Midbrain (tissue), 1 donor: ENCODE measurements around the gene CDH23.

Experiments
- DNase-seq: peaks from one replicate; lab custom pipeline; 2025; lab: John Stamatoyannopoulos, UW

The CDH23 gene

DNA sequence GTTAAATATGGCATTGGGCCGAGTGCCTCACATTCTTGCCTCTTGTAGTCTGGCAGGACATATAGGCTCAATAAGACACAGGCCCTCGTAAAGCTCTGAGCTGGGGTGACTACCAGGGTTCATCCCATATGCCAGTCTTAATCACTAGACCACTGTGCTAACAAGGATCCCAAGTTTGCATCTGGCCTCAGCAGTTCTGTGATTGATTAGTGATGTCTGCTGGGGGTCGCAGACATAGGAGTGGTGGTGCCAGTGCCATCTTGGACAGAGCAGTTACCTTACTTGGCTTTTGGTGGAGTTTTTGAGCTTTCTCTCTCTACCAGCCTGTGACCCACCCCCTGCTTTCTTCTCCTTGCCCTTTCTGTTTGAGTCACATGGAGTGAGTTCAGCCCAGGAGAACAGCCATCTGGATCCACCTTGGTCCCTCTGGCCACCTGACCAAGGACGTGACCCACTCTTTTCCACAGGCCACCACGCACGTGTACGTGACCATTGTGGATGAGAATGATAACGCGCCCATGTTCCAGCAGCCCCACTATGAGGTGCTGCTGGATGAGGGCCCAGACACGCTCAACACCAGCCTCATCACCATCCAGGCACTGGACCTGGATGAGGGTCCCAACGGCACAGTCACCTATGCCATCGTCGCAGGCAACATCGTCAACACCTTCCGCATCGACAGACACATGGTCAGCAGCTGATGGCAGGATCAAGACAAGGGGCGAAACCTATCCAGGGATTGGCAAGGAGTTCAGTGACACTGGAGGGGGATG is 380.7 kb downstream of the CDH23 start:
- DNase-seq: no peak

DNA sequence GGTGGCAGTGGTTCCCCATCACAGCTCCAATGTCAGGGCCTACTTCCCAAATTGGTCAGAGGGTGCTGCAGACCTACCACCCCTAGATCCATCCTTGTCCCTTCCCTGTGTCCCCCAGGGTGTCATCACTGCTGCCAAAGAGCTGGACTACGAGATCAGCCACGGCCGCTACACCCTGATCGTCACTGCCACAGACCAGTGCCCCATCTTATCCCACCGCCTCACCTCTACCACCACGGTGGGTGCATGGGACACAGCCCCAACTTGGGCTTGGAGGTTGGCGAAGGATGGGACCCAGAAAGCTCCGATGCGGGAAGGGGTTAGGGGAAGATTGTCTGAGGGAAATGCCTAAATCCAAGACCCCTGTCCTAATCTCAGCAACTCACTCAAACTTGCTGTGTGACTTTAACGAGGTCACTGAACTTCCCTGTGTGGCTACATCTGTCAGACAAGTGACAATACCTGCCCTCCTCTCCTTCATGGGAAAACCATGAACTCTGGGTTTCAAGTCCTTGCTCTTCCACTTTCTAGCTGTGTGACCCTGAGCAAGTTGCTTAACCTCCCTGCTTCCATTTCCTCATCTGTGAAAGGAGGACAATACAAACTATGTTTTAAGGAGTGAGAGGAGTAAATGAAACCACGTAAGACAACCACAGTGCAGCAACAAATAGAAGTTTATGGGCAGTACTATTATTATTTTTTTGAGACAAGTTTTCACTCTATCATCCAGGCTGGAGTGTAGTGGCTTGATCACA is 381.5 kb downstream of the CDH23 start:
- DNase-seq: no peak

DNA sequence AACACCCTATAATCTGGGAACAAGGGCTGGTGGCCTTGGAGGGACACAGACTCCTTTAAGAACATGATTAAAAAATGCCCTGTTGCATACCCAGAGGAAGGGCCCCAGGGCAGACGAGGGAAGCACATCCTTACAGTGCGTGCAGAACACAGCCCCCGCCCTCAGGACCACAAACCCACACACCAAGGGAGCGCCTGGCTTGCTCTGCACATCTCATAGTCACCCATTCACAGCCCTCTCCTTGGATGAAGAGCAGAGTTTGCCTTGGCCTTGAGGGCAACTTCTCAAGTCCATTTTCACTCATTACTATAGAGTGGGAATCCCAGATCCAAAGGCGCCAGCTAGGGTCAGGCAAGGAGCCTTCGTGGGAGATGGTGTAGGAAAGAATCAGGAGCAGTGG is 382.9 kb downstream of the CDH23 start:
- DNase-seq: no peak

DNA sequence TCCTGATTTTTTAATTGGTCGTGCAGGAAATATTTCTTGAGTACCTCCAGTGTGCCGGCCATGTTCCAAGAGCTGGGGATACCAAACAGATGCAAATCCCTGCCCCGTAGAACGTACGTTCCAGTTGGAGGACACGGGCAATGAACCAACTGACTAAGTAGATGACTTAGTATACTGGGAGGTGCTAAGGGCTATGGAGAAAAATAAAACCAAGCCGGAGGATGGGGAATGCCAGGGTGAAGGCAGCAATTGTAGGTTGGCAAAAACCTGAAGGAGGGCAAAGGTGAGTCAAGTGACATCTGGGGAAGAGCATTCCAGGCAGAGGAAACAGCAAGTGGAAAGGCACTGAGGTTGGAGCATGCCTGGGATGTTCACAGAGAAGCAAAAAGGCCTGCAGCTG is 383.4 kb downstream of the CDH23 start:
- DNase-seq: no peak

- DNase-seq: no peak
Measured at GRCh38 chr10:71780719-71781118, 384.0 kb downstream of the CDH23 start.

DNA sequence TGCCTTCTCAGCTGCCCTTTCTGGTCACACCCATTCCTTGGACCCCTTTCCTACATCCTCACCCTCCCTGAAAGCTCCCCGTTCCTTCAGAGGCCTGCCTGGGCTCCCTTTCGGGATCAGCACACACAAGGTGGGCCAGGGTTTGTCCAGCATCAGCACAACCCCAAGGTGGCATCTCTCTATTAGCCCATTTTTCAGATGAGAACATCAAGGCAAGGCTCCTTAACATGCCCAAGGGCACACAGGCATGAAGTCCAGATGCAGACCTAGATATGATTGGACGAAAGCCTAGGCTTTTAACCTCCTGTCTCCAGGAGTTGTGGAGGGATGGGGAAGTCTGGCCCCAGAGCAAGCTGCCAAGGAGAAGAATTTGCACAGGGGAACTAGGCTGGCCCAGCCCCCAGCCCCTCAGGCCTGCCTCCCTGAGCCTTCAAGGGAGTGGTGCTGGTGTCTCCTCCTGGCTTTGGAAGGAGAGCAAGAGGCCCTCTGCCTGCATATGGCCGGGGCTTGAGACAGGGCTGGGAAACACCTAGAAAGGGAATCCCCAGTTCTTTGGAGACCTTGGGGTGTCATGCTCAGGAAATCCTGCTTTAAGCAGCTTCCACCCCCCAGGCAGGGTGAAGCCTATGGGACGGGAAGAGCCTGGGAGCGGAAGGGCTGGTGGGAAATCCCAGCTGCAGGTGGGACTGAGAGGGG is 385.6 kb downstream of the CDH23 start:
- no peak for DNase-seq

DNA sequence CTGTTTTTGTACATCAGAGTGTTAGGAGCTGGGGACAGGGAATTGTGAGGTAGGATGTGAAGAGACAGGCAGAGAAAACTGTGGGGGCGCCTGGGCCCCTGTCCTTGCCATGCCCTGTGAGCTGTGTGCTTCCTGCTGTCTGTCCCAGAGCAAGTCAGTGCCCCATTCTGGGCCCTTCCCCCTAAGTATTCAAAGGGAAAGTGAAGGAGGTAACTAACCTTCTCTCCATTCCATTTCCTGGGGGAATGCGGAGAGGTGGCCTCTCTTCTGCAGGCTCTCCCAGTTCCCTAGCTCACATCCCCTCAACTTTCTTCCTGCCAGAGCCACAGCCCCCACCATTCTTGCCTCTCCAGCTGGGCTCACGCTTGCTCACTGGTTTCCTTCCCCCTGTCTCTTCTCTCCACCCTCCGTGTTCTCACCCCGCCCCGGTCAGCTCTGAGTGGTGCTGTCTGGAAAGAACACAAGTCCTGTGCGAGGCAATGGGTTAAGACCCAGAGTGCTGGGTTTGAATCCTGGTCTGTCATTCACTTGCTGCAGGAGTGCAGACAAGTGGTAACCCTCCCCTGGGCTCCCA is 386.3 kb downstream of the CDH23 start:
- no peak for DNase-seq

GRCh38 chr10:71783917-71784678 is 387.4 kb downstream of the CDH23 start:
- DNase-seq: no peak

- DNase-seq: no peak
Measured at GRCh38 chr10:71784679-71785272, 388.1 kb downstream of the CDH23 start.

DNA sequence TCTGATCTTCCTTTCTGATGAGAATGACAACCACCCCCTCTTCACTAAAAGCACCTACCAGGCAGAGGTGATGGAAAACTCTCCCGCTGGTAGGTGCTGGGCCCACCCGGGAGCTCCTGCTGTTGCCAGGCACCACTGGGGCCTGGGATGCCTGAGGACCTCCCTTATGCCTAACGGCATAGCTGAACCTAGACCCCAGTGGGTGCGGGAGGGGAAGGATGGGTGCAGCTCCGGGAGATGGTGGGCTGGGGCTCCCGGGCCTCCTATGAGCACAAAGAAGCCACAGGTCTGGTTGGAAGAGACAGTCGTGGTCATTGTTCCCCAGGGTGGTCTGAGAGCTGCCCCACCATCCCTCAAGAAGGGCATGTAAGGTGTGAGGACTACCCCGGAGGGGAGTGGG is 392.2 kb downstream of the CDH23 start:
- DNase-seq: no peak

DNA sequence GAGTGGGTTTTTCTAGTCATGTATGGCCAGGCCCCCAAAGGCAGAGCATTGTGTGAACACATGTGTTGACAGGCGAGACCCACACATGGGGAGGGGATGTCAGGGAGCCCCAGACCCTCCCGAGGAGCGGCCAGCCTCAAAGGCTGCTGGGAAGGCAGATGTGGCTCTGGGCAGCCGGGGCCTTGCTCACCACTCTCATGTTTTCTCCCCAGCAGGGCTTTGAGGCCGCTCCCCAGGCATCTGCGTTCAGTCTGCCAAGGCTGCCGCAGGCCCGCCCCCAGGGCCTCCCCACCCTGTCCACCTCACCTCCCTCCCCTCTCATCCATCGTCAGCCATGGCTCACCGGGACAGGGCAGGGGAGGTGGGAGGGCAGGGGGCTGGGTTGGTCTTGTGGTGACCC is 393.2 kb downstream of the CDH23 start:
- DNase-seq: no peak

- DNase-seq: no peak
Measured at GRCh38 chr10:71790749-71791440, 394.2 kb downstream of the CDH23 start.

DNA sequence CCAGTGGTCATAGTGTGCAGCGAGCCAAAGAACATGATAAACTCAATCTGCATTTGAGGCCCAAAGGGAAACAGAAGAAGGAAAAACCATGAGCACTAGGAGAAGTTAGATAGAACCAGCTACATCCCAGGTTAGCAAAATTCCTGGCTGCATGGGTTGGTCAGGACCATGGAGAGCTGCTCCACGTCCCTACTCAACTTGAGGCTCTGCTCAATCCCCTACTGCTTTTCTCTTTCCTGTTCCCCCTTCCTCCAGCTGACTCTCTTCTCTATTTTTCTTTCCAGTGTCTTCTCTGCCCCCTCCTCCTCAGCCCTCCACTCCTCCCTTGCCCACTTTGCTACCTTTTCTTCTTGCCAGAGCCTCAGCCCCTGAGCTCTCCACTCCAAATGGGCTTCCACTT is 398.5 kb downstream of the CDH23 start:
- no peak for DNase-seq

DNA sequence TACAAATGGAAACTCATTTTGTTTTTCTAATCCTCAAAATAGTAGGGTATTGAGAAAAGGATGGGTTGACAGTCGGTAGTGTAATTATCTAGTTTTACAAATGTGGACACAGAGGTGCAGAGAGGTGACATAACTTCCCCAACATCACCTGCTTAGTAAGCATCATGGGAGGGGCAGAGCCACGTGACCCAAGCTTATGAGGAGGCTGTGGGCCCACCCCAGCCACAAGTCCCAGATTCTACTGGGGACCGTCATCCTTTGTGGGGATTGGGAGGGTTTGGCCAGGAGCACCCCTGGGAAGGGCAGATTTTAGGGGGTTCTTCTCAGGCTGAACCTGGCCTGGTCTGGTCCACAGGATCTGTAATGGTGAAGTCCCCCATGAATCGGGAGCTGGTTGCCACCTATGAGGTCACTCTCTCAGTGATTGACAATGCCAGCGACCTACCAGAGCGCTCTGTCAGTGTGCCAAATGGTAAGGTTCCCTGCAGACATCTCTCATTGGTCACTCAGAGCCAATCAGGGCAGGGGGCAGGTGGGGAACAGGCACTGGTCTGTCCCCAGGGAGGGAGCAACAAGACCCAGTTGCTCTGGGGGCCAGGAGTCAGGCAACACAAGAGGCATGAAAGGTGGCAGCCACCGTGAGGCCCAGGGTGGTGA is 400.2 kb downstream of the CDH23 start:
- no peak for DNase-seq

GRCh38 chr10:71797533-71798307 is 401.0 kb downstream of the CDH23 start:
- DNase-seq: no peak

DNA sequence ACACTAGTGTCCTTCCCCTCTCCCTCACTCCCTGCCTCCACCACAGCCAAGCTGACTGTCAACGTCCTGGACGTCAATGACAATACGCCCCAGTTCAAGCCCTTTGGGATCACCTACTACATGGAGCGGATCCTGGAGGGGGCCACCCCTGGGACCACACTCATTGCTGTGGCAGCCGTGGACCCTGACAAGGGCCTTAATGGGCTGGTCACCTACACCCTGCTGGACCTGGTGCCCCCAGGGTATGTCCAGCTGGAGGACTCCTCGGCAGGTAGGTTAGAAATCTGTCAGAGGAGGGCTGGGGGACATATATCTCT is 401.5 kb downstream of the CDH23 start:
- DNase-seq: no peak

DNA sequence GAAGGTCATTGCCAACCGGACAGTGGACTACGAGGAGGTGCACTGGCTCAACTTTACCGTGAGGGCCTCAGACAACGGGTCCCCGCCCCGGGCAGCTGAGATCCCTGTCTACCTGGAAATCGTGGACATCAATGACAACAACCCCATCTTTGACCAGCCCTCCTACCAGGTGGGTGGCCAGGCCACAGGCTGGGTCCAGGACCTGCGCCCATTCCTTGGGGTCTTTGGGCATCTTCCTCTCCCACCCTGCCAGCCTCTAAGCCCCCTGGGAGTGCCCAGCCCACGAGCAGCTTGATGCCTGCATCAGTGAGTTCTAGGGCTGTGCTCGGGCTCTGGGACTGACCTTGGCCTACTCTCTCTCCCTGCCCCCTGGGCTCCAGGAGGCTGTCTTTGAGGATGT is 402.4 kb downstream of the CDH23 start:
- no peak for DNase-seq

DNA sequence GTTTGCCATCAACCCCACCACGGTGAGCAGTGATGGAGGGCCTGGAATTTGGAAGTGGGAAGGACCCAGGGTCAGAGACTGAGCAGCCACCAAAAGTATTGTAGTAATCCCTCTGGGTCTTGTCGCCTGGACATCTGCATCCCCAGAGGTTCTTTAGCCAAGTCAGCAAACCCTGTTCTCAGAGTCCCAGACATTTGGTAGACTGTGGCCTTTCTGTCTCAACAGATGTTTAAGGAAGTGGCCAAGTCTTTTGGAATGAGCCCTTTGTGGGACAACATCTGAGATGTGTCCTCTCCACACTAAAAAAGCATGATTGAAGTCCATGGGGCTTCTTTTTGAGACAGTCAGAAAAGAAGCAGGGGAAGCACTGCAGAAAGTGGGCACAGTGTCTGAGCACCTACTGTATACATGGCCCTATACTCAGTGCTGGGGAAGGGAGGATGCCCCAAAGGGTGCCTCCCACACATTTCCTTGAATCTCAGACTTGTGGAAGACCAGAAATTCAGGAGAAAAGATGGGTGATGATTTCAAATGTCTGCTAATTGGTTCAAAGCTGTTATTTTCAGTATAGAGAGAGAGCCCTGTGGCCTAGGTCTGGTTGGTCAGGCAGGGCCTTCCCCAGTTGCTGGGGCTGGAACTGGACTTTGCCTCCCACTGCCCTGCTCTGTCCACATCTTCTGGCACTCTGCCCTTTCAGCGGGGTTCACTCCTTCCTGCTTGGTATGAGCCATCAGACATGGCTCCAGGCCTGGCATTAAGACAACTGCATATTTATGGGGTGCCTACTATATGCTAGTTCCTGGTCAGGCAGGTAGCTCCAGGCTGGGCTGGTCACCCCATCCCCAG is 403.1 kb downstream of the CDH23 start:
- no peak for DNase-seq

DNA sequence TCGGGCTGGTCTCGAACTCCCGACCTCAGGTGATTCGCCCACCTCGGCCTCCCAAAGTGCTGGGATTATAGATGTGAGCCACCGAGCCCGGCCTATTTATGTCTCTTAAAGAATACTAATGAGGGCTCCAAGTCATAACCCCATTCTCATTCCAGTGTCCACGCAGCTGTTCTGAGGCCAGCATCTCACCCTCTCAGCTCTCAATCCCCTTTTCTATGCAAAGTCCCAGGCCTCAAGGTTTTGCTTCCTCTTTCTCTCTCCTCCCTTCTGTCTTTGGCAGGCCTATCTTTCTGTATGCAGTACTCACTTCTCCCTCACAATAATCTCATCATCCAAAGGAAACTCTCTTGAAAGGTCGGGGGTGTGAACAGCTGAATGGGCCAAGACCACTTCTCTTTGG is 404.6 kb downstream of the CDH23 start:
- no peak for DNase-seq
